BJ (cell line): ENCODE results near the gene COPG1. TPM values are rescaled to one million over a fixed set of nuclear protein-coding genes. Genes with fewer than 3 reads are reported as not detected.
"Not testable (repeated sequence)": the region's sequence is repeated elsewhere in the genome, so short reads cannot be mapped to it uniquely, and the experiment has no call there.

ENCODE experiments used
- CTCF ChIA-PET: fragments of 350-600 bp; formaldehyde crosslinking; extraction: SDS; loops from one replicate; lab custom pipeline; 2021; ENCODE audit warnings: antibody characterized with exemption, inconsistent platforms; lab: Yijun Ruan, JAX
- POLR2A ChIA-PET: fragments of 300-600 bp; sonication (Branson Sonifier 250); formaldehyde crosslinking; extraction: SDS; loops from one replicate; lab custom pipeline; 2021; ENCODE audit warnings: antibody characterized with exemption; lab: Charles Lee
- DNase-seq: peaks from one replicate; pipeline ENCODE4 v3.0.0-alpha.2; 2011; ENCODE audit warnings: low read depth
- H3K27me3 ChIP-seq: 2 replicates; pipeline ENCODE4 v1.6.0; 2011; ENCODE audit warnings: low read length; ENCODE audit not compliant: control insufficient read depth, insufficient read depth
- H3K36me3 ChIP-seq: 2 replicates; pipeline ENCODE4 v1.5.1; 2011; ENCODE audit warnings: low read length; ENCODE audit not compliant: control insufficient read depth, insufficient read depth
- H3K4me3 ChIP-seq: 2 replicates; pipeline ENCODE4 v1.5.1; 2011; ENCODE audit warnings: low read depth, mild to moderate bottlenecking, control low read depth, low read length
- polyA plus RNA-seq: library from polyadenylated mRNA; depleted of rRNA; stranded (reverse); fragments of >200 nt; gene quantifications from 2 replicates; pipeline ENCODE4 v1.2.3, GENCODE V29; 2011
- TF ChIP-seq, protein P1 (sequence below): IDR thresholded peaks from 2 replicates; pipeline ENCODE4 v1.5.1; 2011; ENCODE audit warnings: low read depth, mild to moderate bottlenecking, control low read depth, inconsistent platforms, low read length, moderate library complexity; ENCODE audit not compliant: insufficient read depth

The COPG1 gene
- polyA plus RNA-seq, 1 experiment, result 220 TPM

DNA sequence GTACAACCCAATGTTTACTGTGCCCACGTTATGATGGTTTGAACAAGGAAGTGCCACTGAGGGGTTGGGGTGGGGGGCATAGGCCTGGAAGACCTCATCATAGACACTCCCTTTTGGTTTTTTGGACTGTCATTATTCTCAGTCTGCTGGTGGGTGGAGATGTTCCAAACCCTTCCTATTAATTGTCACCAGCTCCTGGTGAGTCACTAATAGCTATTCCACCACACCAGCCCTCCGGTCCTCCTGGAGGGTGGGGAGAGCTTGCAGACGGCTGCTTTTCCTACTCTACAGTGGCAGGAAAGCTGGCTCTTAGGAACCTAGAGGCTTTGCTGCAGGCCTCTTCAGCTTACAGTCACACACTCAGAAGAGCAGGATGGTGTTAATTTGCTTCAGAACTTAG, 9.0 kb upstream of the COPG1 start:
- no peak overlapping the region for H3K4me3 ChIP-seq
- POLR2A ChIA-PET, result no interaction called here
- TF ChIP-seq, protein P1, sequence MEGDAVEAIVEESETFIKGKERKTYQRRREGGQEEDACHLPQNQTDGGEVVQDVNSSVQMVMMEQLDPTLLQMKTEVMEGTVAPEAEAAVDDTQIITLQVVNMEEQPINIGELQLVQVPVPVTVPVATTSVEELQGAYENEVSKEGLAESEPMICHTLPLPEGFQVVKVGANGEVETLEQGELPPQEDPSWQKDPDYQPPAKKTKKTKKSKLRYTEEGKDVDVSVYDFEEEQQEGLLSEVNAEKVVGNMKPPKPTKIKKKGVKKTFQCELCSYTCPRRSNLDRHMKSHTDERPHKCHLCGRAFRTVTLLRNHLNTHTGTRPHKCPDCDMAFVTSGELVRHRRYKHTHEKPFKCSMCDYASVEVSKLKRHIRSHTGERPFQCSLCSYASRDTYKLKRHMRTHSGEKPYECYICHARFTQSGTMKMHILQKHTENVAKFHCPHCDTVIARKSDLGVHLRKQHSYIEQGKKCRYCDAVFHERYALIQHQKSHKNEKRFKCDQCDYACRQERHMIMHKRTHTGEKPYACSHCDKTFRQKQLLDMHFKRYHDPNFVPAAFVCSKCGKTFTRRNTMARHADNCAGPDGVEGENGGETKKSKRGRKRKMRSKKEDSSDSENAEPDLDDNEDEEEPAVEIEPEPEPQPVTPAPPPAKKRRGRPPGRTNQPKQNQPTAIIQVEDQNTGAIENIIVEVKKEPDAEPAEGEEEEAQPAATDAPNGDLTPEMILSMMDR, result no peak
- H3K27me3 ChIP-seq, result no peaks in the 10 kb centered on the region
- CTCF ChIA-PET, result interaction anchor here (0.8 to 3.4 kb wide), 7 partner anchors 9 to 270 kb away, joined by 3 to 13 read pairs (median 4); partner anchors contain the start of gene COPG1
- no peaks in the 10 kb centered on the region for H3K36me3 ChIP-seq
- DNase-seq, result no peak

DNA sequence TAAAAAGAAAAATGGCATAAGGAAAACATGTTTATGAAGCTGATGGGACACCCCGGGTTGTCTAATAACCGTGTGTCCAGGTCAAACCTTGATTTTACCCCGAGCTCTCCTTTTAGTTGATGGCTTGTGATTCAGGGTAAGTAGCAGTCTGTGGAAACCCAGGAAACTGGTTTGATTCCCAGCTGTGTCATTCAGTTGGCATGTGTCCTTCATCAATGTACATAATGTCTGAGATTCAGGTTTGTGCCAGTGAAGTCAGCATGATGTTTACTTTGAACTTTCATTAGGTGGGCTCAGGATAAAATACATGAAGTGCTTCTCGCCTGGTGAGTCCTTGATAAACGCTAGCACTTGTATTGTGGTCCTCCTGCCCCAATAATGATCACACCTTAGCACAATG, 4.3 kb upstream of the COPG1 start:
- Histone ChIP-seq H3K27me3 (no peaks in the 10 kb centered on the region), H3K4me3 (no peak overlapping the region), H3K36me3 (no peaks in the 10 kb centered on the region)
- TF ChIP-seq, protein P1, result no peak
- ChIA-PET CTCF (interaction anchor here (0.6 to 6.4 kb wide), 41 partner anchors 10 to 275 kb away, joined by 3 to 91 read pairs (median 7); partner anchors contain the start of gene CNBP), POLR2A (interaction anchor here (0.7 kb wide), 1 partner anchor 124 kb away, joined by 4 read pairs; the partner anchor contains the start of gene RAB43)
- DNase-seq, result no peak

DNA sequence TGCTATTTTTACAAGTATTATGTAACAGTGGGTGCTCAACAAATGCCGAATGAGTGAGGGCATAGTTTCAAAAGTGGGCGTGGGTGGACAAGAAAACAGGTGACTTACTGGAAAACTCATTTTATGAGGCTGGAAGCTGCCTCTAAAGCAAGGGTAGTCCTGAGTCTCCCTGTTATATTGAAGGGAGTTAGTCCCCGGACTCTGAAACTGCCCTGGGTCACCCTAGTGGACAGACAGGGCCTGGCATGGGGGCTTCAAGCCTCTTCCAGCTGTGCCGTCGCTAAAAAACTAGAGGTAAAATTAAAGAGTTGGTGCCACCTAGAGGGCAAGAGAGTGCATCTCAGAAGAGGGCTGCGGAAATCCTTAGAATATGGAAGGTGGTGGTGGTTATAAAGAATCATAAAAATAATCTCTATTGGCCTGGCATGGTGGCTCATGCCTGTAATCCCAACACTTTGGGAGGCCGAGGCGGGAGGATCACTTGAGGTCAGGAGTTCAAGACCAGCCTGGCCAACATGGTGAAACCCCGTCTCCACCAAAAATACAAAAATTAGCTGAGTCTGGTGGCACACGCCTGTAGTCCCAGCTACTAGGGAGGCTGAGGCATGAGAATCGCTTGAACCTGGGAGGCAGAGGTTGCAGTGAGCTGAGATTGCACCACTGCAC, 3.6 kb upstream of the COPG1 start:
- H3K36me3 ChIP-seq, H3K4me3 ChIP-seq, H3K27me3 ChIP-seq: not testable (repeated sequence)
- DNase-seq, result peak; percentile 49
- CTCF ChIA-PET, result interaction anchor here (0.6 to 6.4 kb wide), 48 partner anchors 11 to 276 kb away, joined by 3 to 91 read pairs (median 5); partner anchors contain the start of gene CNBP
- TF ChIP-seq, protein P1, result peak; percentile 93
- POLR2A ChIA-PET, result interaction anchor here (0.6 kb wide), 1 partner anchor 43 kb away, joined by 3 read pairs; no protein-coding TSS in a partner anchor

DNA sequence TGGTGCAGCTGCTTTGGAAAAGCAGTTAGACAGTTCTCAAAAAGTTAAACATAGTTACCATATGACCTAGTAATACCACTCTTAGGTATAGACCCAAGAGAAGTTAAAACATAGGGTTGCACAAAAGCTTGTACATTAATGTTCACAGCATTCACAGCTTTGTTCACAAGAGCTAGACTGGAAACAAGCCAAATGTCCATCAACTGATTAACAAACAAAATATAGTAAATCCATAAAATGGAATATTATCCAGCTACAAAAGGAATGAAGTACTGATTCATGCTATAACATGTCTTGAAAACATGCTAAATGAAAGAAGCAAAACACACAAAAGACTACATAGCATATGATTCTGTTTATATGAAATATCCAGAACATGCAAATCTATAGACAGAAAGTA, 2.8 kb upstream of the COPG1 start:
- no peaks in the 10 kb centered on the region for H3K27me3 ChIP-seq
- DNase-seq, result no peak
- ChIA-PET CTCF (interaction anchor here (0.6 to 6.4 kb wide), 32 partner anchors 12 to 357 kb away, joined by 3 to 91 read pairs (median 8); partner anchors contain the start of gene CNBP), POLR2A (interaction anchor here (0.6 kb wide), 1 partner anchor 42 kb away, joined by 3 read pairs; no protein-coding TSS in a partner anchor)
- no peak overlapping the region for H3K4me3 ChIP-seq
- no peaks in the 10 kb centered on the region for H3K36me3 ChIP-seq
- TF ChIP-seq, protein P1, result no peak

DNA sequence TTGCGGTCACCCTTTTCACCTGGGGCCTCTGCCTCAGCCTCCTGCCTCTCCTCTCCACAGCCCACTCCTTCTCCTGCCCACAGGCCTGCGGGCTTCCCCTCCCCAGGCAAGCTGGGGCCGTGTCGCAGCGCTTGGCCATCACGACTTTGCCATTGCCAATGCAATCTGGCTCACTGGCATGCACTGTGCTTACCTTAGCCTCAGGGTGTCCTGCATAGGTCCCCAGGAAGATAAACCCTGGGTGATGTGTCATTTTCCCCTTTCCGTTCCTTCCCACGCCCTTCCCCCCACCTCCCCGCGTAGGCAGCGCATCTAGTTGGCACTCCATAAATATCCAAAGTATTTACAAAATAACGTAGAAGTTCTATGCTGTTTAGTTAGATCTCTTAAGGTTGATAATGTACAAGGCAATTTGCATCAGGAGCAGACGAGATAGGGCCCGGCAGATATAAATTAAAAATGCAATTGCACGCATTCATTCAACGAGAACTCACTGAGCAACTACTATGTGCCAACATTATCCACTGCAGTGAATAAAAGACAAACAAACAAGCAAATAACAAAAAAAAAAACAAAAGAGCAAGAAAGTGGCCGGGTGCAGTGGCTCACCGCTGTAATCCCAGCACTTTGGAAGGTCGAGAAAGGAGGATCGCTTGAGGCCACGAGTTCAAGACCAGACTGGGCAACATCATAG, 973 bp upstream of the COPG1 start:
- CTCF ChIA-PET, result interaction anchor here (1.1 to 6.4 kb wide), 7 partner anchors 9 to 282 kb away, joined by 3 to 91 read pairs (median 16); no protein-coding TSS in a partner anchor
- no peaks in the 10 kb centered on the region for H3K27me3 ChIP-seq
- H3K36me3 ChIP-seq, result peaks cover 9% of the 10 kb centered on the region
- TF ChIP-seq, protein P1, result no peak
- DNase-seq, result no peak
- POLR2A ChIA-PET, result no interaction called here
- H3K4me3 ChIP-seq, result peak overlapping the region; percentile 79
